Muscle layer of duodenum (tissue), 2 donors: ENCODE data around the gene CRTAP.
"Not testable (repeated sequence)": the region's sequence is repeated elsewhere in the genome, so short reads cannot be mapped to it uniquely, and the experiment has no call there.

ENCODE experiments used
- H3K27ac ChIP-seq: one replicate; pipeline ENCODE4 v1.7.0; 2013; ENCODE audit warnings: mild to moderate bottlenecking, low read length
- H3K27me3 ChIP-seq: one replicate; pipeline ENCODE4 v1.7.0; 2013; ENCODE audit warnings: low read depth, mild to moderate bottlenecking, control low read depth, low read length
- H3K36me3 ChIP-seq, 2 donors: one replicate each; pipeline ENCODE4 v1.7.0; 2013; ENCODE audit warnings: low read length in 2 of 2, control low read depth in 1 of 2, mild to moderate bottlenecking in 1 of 2; ENCODE audit not compliant: insufficient read depth in 2 of 2, control insufficient read depth in 1 of 2
- H3K4me1 ChIP-seq, 2 donors: one replicate each; pipeline ENCODE4 v1.7.0; 2013; ENCODE audit warnings: low read length in 2 of 2, mild to moderate bottlenecking in 2 of 2, control low read depth in 1 of 2, moderate library complexity in 1 of 2; ENCODE audit not compliant: insufficient read depth in 2 of 2, control insufficient read depth in 1 of 2
- H3K4me3 ChIP-seq, 2 donors: one replicate each; pipeline ENCODE4 v1.7.0; 2013; ENCODE audit warnings: low read length in 2 of 2, low read depth in 1 of 2, mild to moderate bottlenecking in 1 of 2
- H3K9me3 ChIP-seq, 2 donors: one replicate each; pipeline ENCODE4 v1.7.0; 2013; ENCODE audit warnings: low read length in 2 of 2, control low read depth in 1 of 2, mild to moderate bottlenecking in 1 of 2; ENCODE audit not compliant: control insufficient read depth in 1 of 2
- donor health status: healthy.

CRTAP gene

GRCh38 chr3:33100229-33100628 lies 13.6 kb upstream of the CRTAP start:
- H3K27me3 ChIP-seq, result no peaks in the 10 kb centered on the region
- H3K4me3 ChIP-seq, result no peak overlapping the region
- H3K4me1 ChIP-seq, result peaks cover 0 to 10% of the 10 kb centered on the region in 2 donors
- H3K27ac ChIP-seq, result no peak overlapping the region
- H3K9me3 ChIP-seq, result no peaks in the 10 kb centered on the region
- H3K36me3 ChIP-seq, result no peaks in the 10 kb centered on the region

GRCh38 chr3:33103034-33103433 lies 10.8 kb upstream of the CRTAP start:
- no peak overlapping the region for H3K27ac ChIP-seq
- no peaks in the 10 kb centered on the region for H3K27me3 ChIP-seq
- no peaks in the 10 kb centered on the region for H3K9me3 ChIP-seq
- H3K4me3 ChIP-seq, result no peak overlapping the region
- no peaks in the 10 kb centered on the region for H3K4me1 ChIP-seq
- no peaks in the 10 kb centered on the region for H3K36me3 ChIP-seq

- no peaks in the 10 kb centered on the region for H3K36me3 ChIP-seq
- no peaks in the 10 kb centered on the region for H3K27me3 ChIP-seq
- no peaks in the 10 kb centered on the region for H3K9me3 ChIP-seq
- no peak overlapping the region for H3K4me3 ChIP-seq
- no peaks in the 10 kb centered on the region for H3K4me1 ChIP-seq
- no peak overlapping the region for H3K27ac ChIP-seq
Observed at GRCh38 chr3:33103480-33103879, 10.3 kb upstream of the CRTAP start.

- no peaks in the 10 kb centered on the region for H3K9me3 ChIP-seq
- H3K4me1 ChIP-seq, result no peaks in the 10 kb centered on the region
- no peaks in the 10 kb centered on the region for H3K27me3 ChIP-seq
- no peak overlapping the region for H3K4me3 ChIP-seq
- H3K36me3 ChIP-seq, result no peaks in the 10 kb centered on the region
- no peak overlapping the region for H3K27ac ChIP-seq
Observed at GRCh38 chr3:33104803-33105202, 9.0 kb upstream of the CRTAP start.

GRCh38 chr3:33105341-33105948 lies 8.4 kb upstream of the CRTAP start:
- Histone ChIP-seq H3K27ac (no peak overlapping the region), H3K9me3 (no peaks in the 10 kb centered on the region), H3K4me3 (no peak overlapping the region), H3K4me1 (no peaks in the 10 kb centered on the region), H3K27me3 (no peaks in the 10 kb centered on the region), H3K36me3 (no peaks in the 10 kb centered on the region)

DNA sequence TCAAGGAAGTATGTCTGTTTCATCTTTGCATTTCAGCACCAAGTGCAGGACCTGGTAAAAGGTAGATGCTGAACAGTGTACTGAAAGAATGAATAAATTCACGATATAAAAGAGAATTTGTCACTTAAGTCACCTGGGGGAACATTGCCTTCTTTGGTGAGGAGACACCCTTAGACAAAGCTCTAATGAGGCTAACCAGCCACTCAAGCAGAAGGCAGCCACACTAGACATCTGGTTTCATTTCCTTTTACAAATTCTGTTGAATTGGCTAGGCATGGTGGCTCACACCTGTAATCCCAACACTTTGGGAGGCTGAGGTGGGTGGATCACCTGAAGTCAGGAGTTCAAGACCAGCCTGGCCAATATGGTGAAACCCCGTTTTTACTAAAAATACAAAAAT lies 7.0 kb upstream of the CRTAP start:
- H3K4me1 ChIP-seq, H3K27me3 ChIP-seq, H3K4me3 ChIP-seq, H3K36me3 ChIP-seq, H3K9me3 ChIP-seq, H3K27ac ChIP-seq: not testable (repeated sequence)

GRCh38 chr3:33111581-33111980 lies 2.2 kb upstream of the CRTAP start:
- Histone ChIP-seq H3K4me1 (peaks cover 0 to 11% of the 10 kb centered on the region in 2 donors), H3K36me3 (no peaks in the 10 kb centered on the region), H3K27ac (no peak overlapping the region), H3K27me3 (no peaks in the 10 kb centered on the region), H3K9me3 (no peaks in the 10 kb centered on the region), H3K4me3 (no peak overlapping the region)

GRCh38 chr3:33114622-33115023 lies 809 bp downstream of the CRTAP start:
- Histone ChIP-seq H3K36me3 (peaks cover 0 to 9% of the 10 kb centered on the region in 2 donors), H3K4me1 (peaks cover 0 to 11% of the 10 kb centered on the region in 2 donors), H3K4me3 (peak overlapping the region; percentile 87 to 92), H3K27ac (peak overlapping the region; percentile 80), H3K27me3 (no peaks in the 10 kb centered on the region), H3K9me3 (no peaks in the 10 kb centered on the region)

GRCh38 chr3:33115024-33115768 lies 1.4 kb downstream of the CRTAP start:
- Histone ChIP-seq H3K4me1 (peaks cover 0 to 11% of the 10 kb centered on the region in 2 donors), H3K27ac (peak overlapping the region; percentile 80)

DNA sequence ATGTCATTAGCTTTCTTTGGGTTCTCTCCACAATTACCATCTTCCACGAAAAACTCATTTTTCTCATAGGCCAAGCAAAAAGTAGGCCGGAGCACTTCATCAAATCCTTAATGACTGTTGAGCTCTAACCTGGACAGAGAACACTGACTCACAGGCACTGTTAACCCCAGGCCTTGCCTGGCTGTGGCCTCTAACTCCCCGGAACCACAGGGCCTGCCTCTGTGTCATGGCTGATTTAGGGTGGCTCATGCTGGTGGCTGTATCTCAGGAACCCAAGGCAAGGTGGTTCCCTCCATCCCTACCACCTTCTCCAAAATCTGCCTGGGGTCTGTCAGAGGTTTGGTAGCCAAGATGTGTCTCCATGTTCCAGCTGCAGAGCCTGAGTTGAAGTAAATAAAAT lies 3.6 kb downstream of the CRTAP start:
- H3K27ac ChIP-seq, result no peak overlapping the region
- H3K4me1 ChIP-seq, result peaks cover 0 to 11% of the 10 kb centered on the region in 2 donors
- no peak overlapping the region for H3K4me3 ChIP-seq
- peaks cover 7 to 21% of the 10 kb centered on the region in 2 donors for H3K36me3 ChIP-seq
- H3K9me3 ChIP-seq, result no peaks in the 10 kb centered on the region
- H3K27me3 ChIP-seq, result no peaks in the 10 kb centered on the region

More at GRCh38 chr3:33115024-33115768, 1.4 kb downstream of the CRTAP start:
- Histone ChIP-seq H3K27me3 (no peaks in the 10 kb centered on the region), H3K36me3 (peaks cover under 1 to 9% of the 10 kb centered on the region in 2 donors), H3K9me3 (no peaks in the 10 kb centered on the region), H3K4me3 (peak overlapping the region; percentile 87 to 92)

- Histone ChIP-seq H3K4me3 (no peak overlapping the region), H3K4me1 (peaks cover 0 to 5% of the 10 kb centered on the region in 2 donors), H3K9me3 (no peaks in the 10 kb centered on the region), H3K27me3 (no peaks in the 10 kb centered on the region), H3K27ac (no peak overlapping the region), H3K36me3 (peaks cover 15 to 31% of the 10 kb centered on the region in 2 donors)
Observed at GRCh38 chr3:33119891-33120290, 6.1 kb downstream of the CRTAP start.
